DND-41 (cell line): ENCODE data around the gene LMX1A.

Experiments used
- EZH2 ChIP-seq: IDR thresholded peaks from 3 replicates; pipeline ENCODE4 v1.6.1; 2012; ENCODE audit warnings: borderline replicate concordance, low read depth, mild to moderate bottlenecking, moderate library complexity, low read length, inconsistent platforms; ENCODE audit not compliant: severe bottlenecking
- TF ChIP-seq, protein P1 (sequence below): IDR thresholded peaks from 2 replicates; pipeline ENCODE4 v1.5.1; 2012; ENCODE audit warnings: borderline replicate concordance, low read length, moderate library complexity, mild to moderate bottlenecking; ENCODE audit not compliant: poor library complexity, severe bottlenecking; ENCODE audit errors: extremely low read depth

- TF ChIP-seq, protein P1, sequence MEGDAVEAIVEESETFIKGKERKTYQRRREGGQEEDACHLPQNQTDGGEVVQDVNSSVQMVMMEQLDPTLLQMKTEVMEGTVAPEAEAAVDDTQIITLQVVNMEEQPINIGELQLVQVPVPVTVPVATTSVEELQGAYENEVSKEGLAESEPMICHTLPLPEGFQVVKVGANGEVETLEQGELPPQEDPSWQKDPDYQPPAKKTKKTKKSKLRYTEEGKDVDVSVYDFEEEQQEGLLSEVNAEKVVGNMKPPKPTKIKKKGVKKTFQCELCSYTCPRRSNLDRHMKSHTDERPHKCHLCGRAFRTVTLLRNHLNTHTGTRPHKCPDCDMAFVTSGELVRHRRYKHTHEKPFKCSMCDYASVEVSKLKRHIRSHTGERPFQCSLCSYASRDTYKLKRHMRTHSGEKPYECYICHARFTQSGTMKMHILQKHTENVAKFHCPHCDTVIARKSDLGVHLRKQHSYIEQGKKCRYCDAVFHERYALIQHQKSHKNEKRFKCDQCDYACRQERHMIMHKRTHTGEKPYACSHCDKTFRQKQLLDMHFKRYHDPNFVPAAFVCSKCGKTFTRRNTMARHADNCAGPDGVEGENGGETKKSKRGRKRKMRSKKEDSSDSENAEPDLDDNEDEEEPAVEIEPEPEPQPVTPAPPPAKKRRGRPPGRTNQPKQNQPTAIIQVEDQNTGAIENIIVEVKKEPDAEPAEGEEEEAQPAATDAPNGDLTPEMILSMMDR, result no peak
- no peak for TF ChIP-seq EZH2
These were observed 30.9 kb downstream of the LMX1A start for GRCh38 chr1:165325460-165326203.
